GM12892 (cell line): Measurements from ENCODE around the gene HSPA12B.
"Not testable (repeated sequence)": the region's sequence is repeated elsewhere in the genome, so short reads cannot be mapped to it uniquely, and the experiment has no call there.

Source experiments
- DNase-seq: peaks from one replicate; pipeline ENCODE4 v3.0.0; 2011; ENCODE audit not compliant: insufficient read length
- FAIRE-seq: peaks from 2 replicates; lab custom pipeline; 2011; peaks lifted over from hg19 to GRCh38; lab: Jason Lieb, UNC
- POLR2A ChIP-seq: IDR thresholded peaks from 2 replicates; pipeline ENCODE4 v1.6.1; 2011; ENCODE audit warnings: low read depth, low read length, control low read depth
- POLR2AphosphoS5 ChIP-seq: IDR thresholded peaks from 2 replicates; pipeline ENCODE4 v1.6.1; 2011; ENCODE audit warnings: low read depth, low read length, control low read depth
- TAF1 ChIP-seq: IDR thresholded peaks from 2 replicates; pipeline ENCODE4 v1.6.1; 2011; ENCODE audit warnings: low read depth, mild to moderate bottlenecking, control low read depth, low read length, borderline replicate concordance

Gene HSPA12B

GRCh38 chr20:3787324-3788014, 55.0 kb downstream of the HSPA12B start:
- no peak for TF ChIP-seq POLR2AphosphoS5
- TF ChIP-seq POLR2A: no peak
- TF ChIP-seq TAF1: no peak
- peak; percentile 42 for FAIRE-seq
- no peak for DNase-seq

- no peak for FAIRE-seq
- TF ChIP-seq TAF1 (no peak), POLR2AphosphoS5 (no peak), POLR2A (no peak)
- no peak for DNase-seq
Observed at GRCh38 chr20:3788685-3789155, 56.2 kb downstream of the HSPA12B start.

- not testable (repeated sequence) for FAIRE-seq
Observed at GRCh38 chr20:3789201-3789600, 56.7 kb downstream of the HSPA12B start.

GRCh38 chr20:3794168-3794567, 61.7 kb downstream of the HSPA12B start:
- not testable (repeated sequence) for FAIRE-seq, DNase-seq

More at GRCh38 chr20:3789201-3789600, 56.7 kb downstream of the HSPA12B start:
- not testable (repeated sequence) for DNase-seq

- no peak for FAIRE-seq
- no peak for TF ChIP-seq POLR2AphosphoS5
- TF ChIP-seq TAF1: no peak
- no peak for TF ChIP-seq POLR2A
- no peak for DNase-seq
Observed at GRCh38 chr20:3794701-3795420, 62.4 kb downstream of the HSPA12B start.

- peak; percentile 42; the same call in 1 of the 2 replicates for TF ChIP-seq POLR2AphosphoS5
- TF ChIP-seq TAF1: no peak
- peak; percentile 70 for TF ChIP-seq POLR2A
- peak; percentile 93 for DNase-seq
- peak; percentile 94 for FAIRE-seq
Observed at GRCh38 chr20:3795511-3796468, 63.3 kb downstream of the HSPA12B start, which contains the start of gene CDC25B. TSS of gene CDC25B (plus strand) at chr20:3796310. CDS start at chr20:3796532, 222 bp downstream.

- TF ChIP-seq TAF1: no peak
- TF ChIP-seq POLR2A: no peak
- TF ChIP-seq POLR2AphosphoS5: no peak
- no peak for DNase-seq
- peak; percentile 74 for FAIRE-seq
Observed at GRCh38 chr20:3796477-3797225, 64.2 kb downstream of the HSPA12B start.

- DNase-seq (no peak), FAIRE-seq (no peak)
- TF ChIP-seq POLR2A (no peak), TAF1 (no peak), POLR2AphosphoS5 (no peak)
Observed at GRCh38 chr20:3797226-3797545, 64.7 kb downstream of the HSPA12B start.

GRCh38 chr20:3797592-3798372, 65.3 kb downstream of the HSPA12B start:
- no peak for TF ChIP-seq TAF1
- TF ChIP-seq POLR2A: no peak
- no peak for TF ChIP-seq POLR2AphosphoS5
- FAIRE-seq (no peak), DNase-seq (no peak)

- TF ChIP-seq POLR2AphosphoS5 (no peak), POLR2A (no peak), TAF1 (no peak)
- no peak for DNase-seq
- no peak for FAIRE-seq
Observed at GRCh38 chr20:3798373-3798768, 65.9 kb downstream of the HSPA12B start.

- FAIRE-seq (no peak), DNase-seq (no peak)
- no peak for TF ChIP-seq TAF1
- TF ChIP-seq POLR2A: no peak
- no peak for TF ChIP-seq POLR2AphosphoS5
Observed at GRCh38 chr20:3798908-3799248, 66.4 kb downstream of the HSPA12B start.
